Right forelimb (tissue), 1 donor: ENCODE measurements around the gene PSMC3IP.
"Not testable (repeated sequence)": the region's sequence is repeated elsewhere in the genome, so short reads cannot be mapped to it uniquely, and the experiment has no call there.

Experiments
- DNase-seq: peaks from one replicate; pipeline ENCODE4 v3.0.0-alpha.2; 2018

PSMC3IP gene

GRCh38 chr17:42577532-42578281, at the start of gene PSMC3IP:
Gene PSMC3IP (minus strand): TSS chr17:42577729. CDS start chr17:42577686, 43 bp downstream.
- peak; percentile 95 for DNase-seq

GRCh38 chr17:42623732-42624596, 46.4 kb upstream of the PSMC3IP start:
- DNase-seq: no peak

GRCh38 chr17:42623271-42623670, 45.7 kb upstream of the PSMC3IP start:
- DNase-seq: no peak

GRCh38 chr17:42621987-42622386, 44.5 kb upstream of the PSMC3IP start:
- DNase-seq: not testable (repeated sequence)

- peak; percentile 63 for DNase-seq
Observed at GRCh38 chr17:42618442-42619150, 41.1 kb upstream of the PSMC3IP start.

- DNase-seq: no peak
Observed at GRCh38 chr17:42617956-42618431, 40.5 kb upstream of the PSMC3IP start.

- DNase-seq: no peak
Observed at GRCh38 chr17:42613699-42614295, 36.3 kb upstream of the PSMC3IP start.

- DNase-seq: no peak
Observed at GRCh38 chr17:42612013-42612412, 34.5 kb upstream of the PSMC3IP start.

- peak; percentile 41 for DNase-seq
Observed at GRCh38 chr17:42609814-42610801, 32.6 kb upstream of the PSMC3IP start.

GRCh38 chr17:42609182-42609813, 31.8 kb upstream of the PSMC3IP start, which contains the start of the genes RETREG3 and TUBG1:
Gene RETREG3 (minus strand): TSS chr17:42609374. CDS start chr17:42609324, 50 bp downstream.
Gene TUBG1 (plus strand): TSS chr17:42609683. CDS start chr17:42609738, 55 bp downstream.
- DNase-seq: peak; percentile 99

- DNase-seq: no peak
Observed at GRCh38 chr17:42608305-42609181, 31.0 kb upstream of the PSMC3IP start.

- DNase-seq: no peak
Observed at GRCh38 chr17:42607769-42608168, 30.2 kb upstream of the PSMC3IP start.

GRCh38 chr17:42603318-42603717, 25.8 kb upstream of the PSMC3IP start:
- no peak for DNase-seq

- DNase-seq: no peak
Observed at GRCh38 chr17:42598905-42599304, 21.4 kb upstream of the PSMC3IP start.

- DNase-seq: no peak
Observed at GRCh38 chr17:42596386-42596785, 18.9 kb upstream of the PSMC3IP start.

GRCh38 chr17:42591411-42591810, 13.9 kb upstream of the PSMC3IP start:
- no peak for DNase-seq

- no peak for DNase-seq
Observed at GRCh38 chr17:42590886-42591285, 13.4 kb upstream of the PSMC3IP start.

- no peak for DNase-seq
Observed at GRCh38 chr17:42586514-42587230, 9.1 kb upstream of the PSMC3IP start.

- no peak for DNase-seq
Observed at GRCh38 chr17:42585353-42585752, 7.8 kb upstream of the PSMC3IP start.
